SHP77 treated with DMSO at 0.1 percent for 48 hours (cell line): ENCODE data around the gene CDC42.
"Not testable (repeated sequence)": the region's sequence is repeated elsewhere in the genome, so short reads cannot be mapped to it uniquely, and the experiment has no call there.

ENCODE experiments used
- DNase-seq: peaks from one replicate; lab custom pipeline; 2025; lab: John Stamatoyannopoulos, UW

Gene CDC42

DNA sequence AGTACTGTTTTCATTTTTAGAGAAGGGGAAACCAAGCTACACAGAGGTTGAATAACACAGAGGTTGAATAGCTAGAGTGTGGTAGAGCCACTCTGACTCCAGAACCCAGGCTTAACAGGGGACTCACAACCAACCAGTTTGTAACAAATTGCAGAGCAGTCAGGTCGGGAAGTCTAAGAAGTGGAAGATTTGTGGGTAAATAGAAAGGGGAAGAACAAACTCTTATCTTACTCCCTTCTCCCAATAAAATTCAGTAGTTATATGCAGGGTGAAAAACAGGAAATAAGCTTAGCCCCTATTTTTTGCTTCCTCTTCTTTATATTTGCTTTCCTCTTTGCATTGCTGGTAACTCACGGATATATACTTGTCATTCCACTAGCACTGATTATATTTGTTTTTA, 23.2 kb downstream of the CDC42 start:
- no peak for DNase-seq

DNA sequence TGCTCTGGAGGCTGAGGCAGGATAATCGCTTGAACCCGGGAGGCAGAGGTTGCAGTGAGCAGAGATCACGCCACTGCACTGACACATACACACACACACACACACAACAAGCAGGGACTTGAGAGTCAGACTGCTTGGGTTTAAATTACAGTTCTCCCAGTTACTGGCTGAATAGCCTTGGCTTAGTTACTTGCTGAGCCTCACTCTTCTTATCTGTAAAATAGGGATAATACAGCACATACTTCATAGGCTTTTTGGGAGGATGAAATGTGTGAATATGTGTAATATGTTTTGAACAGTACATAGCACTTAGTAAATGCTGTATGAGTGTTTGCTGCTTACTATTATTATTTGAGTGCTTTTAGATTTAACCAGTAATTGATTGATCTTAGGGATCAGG, 23.8 kb downstream of the CDC42 start:
- DNase-seq = no peak

DNA sequence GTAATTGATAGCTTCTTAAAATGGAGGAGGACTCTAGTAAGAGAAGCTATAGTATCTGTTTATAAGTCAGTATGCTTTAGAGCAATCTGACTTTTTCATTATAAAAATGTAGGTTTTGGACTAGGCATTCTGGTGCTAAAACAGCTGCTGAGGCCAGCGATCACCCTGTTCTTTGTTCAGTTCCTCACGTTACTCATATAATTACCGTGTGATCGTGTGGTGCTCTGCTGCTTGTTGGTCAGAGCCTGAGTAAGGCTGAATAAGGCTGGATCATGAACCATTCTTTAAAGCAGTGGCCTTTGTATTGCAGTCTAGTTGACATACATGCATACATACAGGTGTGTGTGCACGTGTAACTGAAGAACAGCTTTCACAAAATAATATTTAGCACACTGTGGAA, 25.2 kb downstream of the CDC42 start:
- DNase-seq = no peak

- DNase-seq = no peak
These were observed 25.6 kb downstream of the CDC42 start for GRCh38 chr1:22078133-22078532.

GRCh38 chr1:22080191-22080590, 27.7 kb downstream of the CDC42 start:
- DNase-seq = no peak

DNA sequence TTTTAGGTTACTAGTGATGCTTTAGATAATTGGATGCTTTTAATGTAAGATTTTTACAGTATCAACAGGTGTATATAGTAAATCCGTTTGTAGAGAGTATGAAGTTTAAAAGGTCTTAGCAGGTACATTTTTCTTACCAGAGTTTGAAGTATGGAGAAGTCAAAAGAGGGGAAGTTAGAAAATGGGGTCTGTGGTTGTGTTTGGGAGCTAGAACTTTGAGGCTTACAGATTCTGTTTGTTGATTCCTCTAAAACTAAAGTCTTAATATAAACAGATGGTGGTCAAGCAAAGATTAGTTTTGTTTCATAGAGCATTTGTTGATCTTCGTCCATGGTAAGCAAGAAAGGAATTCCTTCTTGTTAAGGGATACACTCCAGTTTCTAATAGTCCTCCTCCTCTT, 35.8 kb downstream of the CDC42 start:
- DNase-seq = no peak

DNA sequence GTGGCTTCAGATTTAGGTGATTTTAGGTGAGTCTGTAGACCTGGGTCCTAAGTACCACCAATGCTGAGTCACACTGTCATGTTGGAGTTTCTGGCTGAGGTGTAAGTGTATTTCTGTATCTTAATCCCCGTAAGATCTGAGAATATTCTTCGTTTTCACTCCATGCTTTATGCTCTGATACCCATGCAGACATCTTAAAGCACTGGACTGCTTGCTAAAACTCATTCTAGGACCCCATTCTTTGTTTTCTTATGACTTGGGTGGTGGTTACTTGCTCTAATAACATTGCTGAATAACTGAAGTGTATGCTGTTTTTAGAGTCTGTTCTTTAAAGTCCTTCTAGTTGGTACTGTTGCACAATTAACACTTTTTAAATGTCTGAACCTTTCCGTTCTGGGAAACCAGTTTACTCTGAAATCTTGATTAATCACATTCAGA, 36.6 kb downstream of the CDC42 start:
- DNase-seq = no peak

DNA sequence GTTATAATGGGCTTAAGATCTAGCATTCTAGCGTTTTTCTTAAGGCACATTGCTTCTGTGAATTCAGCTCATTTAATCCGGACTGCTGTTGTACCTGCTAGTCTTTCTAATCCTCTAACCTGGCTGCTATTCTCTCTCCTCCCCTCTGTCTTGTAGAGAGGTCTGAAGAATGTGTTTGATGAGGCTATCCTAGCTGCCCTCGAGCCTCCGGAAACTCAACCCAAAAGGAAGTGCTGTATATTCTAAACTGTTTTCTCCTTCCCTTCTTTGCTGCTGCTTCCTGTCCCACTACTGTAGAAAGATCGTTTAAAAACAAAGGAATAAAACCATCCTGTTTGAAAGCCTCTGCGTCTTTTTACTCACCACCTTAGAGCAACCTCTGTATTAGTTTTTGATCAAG, 37.3 kb downstream of the CDC42 start:
- no peak for DNase-seq

GRCh38 chr1:22090867-22091266, 38.4 kb downstream of the CDC42 start:
- DNase-seq = no peak

- DNase-seq = not testable (repeated sequence)
These were observed 39.7 kb downstream of the CDC42 start for GRCh38 chr1:22092026-22092768.

DNA sequence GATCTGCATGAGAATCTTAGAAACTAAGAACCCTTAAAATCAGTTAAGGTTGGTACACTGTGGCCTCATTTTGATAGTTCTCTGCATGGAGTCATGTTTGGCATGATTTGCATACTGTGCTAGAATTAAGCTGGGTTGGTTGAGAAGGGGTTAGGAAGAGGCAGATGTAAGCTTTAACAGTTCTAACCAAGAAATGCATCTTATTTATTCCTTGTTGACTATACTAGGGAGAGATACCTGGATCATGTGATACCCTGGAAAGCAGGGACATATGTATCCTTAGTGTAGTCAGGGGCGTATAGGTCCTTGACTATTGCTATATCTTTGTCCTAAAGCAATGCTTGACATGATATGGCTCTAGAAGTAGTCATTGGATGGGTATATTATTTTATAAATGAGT, 41.0 kb downstream of the CDC42 start:
- DNase-seq = no peak

DNA sequence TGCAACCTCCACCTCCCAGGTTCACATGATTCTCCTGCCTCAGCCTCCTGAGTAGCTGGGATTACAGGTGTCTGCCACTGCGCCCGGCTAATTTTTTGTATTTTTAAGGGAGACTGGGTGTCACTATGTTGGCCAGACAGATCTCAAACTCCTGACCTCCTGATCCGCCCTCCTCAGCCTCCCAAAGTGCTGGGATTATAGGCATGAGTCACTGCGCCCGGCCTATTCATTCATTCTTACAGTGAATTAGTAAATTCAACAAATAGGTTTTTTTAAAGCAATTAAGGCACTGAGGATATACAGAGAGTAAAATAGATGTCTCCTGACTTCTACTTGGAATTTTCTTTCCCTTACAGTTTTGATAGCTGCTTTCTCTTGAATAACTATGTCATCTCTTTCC, 43.5 kb downstream of the CDC42 start:
- DNase-seq = no peak

DNA sequence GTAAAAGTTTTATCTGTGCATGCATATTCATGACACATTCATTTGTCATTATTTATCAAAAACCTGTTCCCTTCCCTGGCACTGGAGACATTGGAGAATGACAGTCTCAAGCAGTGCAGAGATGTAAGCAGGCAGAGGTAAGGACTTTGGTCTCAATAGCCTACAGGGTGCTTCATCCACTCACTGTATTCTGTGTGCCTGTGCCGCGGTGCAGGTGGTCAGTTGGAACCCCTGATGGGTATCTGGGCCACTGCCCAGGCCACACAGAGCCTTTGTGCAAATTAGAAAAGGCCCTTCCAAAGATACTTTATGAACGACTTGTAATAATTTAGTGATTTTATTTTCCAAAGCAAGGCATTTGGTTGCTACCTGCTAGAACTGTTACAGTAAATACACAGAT, 44.0 kb downstream of the CDC42 start:
- DNase-seq = no peak

DNA sequence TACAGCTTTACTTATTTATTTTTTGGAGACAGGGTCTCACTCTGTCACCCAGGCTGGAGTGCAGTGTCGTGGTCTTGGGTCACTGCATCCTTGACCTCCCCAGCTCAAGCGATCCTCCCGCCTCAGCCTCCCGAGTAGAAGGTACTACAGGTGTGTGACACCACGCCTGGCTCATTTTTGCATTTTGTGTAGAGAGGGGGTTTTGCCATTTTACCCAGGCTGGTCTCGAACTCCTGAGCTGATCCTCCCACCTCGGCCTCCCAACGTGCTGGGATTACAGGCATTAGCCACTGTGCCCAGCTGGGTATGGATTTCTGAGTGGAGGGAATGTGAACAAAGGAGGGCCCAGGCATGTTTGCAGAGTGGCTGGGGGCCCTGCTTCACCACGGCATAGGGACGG, 46.2 kb downstream of the CDC42 start:
- DNase-seq = no peak

GRCh38 chr1:22100168-22100567, 47.7 kb downstream of the CDC42 start:
- DNase-seq = no peak

GRCh38 chr1:22101199-22101598, 48.7 kb downstream of the CDC42 start:
- DNase-seq = no peak

DNA sequence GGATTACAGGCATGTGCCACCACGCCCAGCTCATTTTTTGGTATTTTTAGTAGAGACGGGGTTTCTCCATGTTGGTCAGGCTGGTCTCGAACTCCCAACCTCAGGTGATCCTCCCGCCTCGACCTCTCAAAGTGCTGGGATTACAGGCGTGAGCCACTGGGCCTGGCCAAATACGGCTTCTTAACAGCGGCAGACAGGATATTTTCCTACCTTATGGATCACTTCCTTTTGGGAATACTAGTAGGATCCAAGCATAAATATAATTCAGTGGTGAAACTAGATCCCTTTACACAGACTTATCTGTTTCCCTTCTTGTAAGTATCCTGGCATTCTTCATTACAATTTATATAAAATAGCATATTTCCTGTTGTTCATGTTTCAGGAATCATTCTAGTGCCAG, 49.5 kb downstream of the CDC42 start:
- DNase-seq = no peak

GRCh38 chr1:22102746-22103145, 50.2 kb downstream of the CDC42 start:
- DNase-seq = no peak

GRCh38 chr1:22104094-22104493, 51.6 kb downstream of the CDC42 start:
- DNase-seq = no peak

DNA sequence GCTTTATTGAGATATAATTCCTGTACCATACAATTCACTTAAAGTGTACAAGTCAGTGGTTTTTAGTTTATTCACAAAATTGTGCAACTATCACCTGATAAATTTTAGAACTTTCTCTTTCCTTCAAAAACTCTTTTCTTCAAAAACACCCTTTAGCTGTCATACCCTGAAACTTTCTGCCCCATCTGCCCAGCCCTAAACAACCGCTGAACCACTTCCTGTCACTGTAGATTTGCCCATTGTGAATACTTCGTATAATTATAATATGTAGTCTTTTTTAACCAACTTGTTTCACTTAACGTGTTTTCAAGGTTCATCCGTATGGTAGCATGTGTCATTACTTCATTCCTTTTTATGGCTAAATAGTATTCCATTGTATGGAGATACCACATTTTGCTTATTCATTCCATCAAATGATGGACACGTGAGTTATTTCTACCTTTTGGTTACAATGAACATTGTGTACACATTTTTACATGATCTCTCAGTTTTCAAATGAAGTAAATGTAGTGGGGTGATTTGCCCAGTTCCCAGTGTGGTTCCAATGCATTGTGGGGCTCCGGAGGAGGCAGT, 52.4 kb downstream of the CDC42 start:
- no peak for DNase-seq

- DNase-seq = peak; percentile 1
These were observed 53.2 kb downstream of the CDC42 start for GRCh38 chr1:22105611-22106207.

- DNase-seq = no peak
These were observed 54.6 kb downstream of the CDC42 start for GRCh38 chr1:22107126-22107525.

GRCh38 chr1:22108339-22109105, 56.0 kb downstream of the CDC42 start:
- DNase-seq = no peak
